Measurements from ENCODE around the gene MRPS22.
A peak's percentile ranks its signal among the peaks of the same experiment; 100 is the strongest.
"Not testable (repeated sequence)": the region's sequence is repeated elsewhere in the genome, so short reads cannot be mapped to it uniquely, and the experiment has no call there.

Gene MRPS22

DNA sequence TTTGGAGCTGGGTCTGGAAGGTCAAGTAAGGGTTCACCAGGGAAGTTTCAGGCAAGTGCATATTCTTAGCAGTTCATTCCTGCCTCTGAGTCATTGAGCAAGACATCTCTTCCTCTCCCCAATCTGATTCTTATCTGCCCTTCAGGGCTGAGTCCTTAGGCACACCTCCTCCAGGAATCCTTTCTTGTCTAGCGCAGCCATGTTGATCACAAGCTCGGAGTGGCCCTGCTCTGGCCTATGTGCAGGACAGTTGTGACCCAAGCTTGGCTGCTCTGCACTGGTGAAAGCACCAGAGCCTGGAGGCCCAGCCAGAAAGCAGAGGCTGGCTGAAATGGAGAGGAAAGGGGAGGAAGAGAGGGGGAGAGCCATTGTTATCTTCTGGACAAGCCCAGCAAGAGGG is 30.9 kb upstream of the MRPS22 start:
- no peak for DNase-seq

DNA sequence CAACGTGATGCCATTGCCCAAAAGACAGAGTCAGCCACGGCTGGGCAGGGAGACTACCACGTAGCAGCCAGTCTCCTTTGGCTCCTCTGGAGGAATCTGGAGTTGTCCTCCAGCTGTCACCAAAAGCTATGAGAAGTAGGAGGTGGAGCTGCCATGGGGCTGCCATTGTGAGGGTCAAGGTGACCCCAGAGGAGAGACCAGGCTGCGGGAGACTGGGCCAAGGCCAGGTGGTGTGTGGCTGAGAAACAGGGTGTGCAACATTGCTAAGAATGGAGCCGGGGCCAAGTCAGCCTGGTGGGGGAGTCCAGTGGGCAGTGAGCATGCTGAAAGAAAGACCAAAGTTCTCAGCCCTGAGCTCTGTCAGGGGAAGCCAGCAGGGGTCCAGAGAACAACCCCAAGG is 29.9 kb upstream of the MRPS22 start:
- DNase-seq = no peak

DNA sequence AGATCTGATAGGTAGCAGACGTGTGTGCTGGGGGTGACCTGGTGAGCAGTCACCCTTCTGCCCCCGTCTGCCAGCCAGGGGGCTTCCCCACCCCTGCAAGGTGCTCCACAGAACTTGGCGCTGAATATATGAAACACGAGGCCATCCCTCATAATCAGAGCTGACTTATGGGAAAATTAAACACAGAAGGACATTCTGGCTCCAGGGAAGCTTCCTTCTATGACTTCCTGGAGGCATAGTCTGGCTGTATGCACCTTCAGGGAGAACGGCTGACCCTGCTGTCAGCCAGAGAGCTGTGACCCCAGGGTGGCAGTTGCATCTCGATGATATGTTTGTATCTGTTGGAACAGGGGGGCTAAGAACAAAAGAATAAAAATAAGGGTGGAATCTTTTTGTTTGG is 26.6 kb upstream of the MRPS22 start:
- DNase-seq = no peak

DNA sequence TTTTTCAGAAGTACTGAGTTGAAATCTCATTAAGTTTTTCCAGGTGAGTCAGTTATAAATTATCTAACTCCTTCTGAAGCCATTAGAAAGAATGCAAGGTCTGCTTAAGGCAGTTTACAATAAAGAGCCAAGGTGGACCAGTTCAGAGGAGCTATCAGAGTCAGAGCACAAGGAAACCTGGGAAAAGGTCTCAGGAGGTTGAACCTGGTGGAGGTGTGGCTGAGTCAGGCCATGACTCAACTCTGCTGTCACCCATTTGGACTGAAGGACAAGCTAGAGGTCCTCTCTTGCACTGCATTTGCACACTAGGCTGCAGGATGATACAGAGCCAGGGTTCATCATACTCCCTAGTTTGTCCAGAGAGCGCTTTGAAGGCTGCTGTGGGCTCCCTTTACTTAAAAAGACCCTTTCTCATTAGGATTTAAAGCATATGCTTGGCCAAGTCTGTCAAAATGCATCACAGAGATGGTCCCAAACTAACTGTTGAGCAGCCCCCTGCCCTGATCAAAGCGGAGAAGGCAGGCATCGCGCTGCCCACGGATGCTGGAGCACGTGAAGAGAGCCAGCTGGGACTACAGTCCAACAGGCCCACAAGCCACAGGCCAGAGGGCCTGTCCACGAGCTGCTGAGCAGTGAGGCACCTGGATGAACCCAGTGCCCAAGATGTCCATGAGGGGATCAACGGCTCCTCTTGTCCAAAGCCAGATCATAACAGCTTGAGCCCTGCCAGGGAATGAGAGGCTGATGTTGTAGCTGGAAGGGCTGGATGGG is 26.0 kb upstream of the MRPS22 start:
- no peak for DNase-seq

DNA sequence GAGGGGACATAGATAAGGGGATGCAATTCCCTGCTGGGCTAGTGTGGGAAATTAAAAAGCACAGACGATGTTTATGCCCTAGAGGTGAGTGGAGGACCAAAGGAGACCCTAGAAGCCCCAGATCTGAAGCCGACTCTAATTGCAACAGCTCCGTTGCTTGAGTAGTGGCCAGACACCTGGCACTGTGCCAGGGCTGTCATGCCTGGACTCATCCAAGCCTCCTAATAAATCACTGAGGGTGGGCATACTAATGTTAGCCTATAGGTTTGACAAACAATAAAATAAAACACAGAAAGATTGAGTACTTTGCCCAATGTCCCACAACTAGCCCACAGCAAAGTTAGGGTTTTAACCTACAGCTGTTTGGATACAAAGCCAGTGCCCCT is 25.4 kb upstream of the MRPS22 start:
- DNase-seq = peak; percentile 66

DNA sequence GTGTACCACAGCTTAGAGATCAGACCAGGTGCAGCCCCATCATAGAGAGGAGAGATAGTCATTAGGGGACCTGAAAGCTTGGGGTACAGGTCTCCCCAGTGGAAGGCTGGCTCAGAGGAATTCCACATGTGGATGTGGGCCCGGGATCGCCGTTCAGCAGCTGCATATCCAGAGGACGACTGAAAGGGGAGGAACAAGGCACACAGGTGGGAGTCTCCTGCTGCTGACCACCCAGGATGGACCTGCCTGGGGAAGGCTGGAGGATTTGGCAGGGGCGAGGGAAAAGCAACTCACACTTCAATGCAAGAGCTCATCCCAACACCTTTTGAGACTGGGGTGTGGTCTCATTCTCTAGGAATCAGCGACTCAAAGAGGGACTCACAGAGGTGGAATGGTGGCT is 25.0 kb upstream of the MRPS22 start:
- no peak for DNase-seq

DNA sequence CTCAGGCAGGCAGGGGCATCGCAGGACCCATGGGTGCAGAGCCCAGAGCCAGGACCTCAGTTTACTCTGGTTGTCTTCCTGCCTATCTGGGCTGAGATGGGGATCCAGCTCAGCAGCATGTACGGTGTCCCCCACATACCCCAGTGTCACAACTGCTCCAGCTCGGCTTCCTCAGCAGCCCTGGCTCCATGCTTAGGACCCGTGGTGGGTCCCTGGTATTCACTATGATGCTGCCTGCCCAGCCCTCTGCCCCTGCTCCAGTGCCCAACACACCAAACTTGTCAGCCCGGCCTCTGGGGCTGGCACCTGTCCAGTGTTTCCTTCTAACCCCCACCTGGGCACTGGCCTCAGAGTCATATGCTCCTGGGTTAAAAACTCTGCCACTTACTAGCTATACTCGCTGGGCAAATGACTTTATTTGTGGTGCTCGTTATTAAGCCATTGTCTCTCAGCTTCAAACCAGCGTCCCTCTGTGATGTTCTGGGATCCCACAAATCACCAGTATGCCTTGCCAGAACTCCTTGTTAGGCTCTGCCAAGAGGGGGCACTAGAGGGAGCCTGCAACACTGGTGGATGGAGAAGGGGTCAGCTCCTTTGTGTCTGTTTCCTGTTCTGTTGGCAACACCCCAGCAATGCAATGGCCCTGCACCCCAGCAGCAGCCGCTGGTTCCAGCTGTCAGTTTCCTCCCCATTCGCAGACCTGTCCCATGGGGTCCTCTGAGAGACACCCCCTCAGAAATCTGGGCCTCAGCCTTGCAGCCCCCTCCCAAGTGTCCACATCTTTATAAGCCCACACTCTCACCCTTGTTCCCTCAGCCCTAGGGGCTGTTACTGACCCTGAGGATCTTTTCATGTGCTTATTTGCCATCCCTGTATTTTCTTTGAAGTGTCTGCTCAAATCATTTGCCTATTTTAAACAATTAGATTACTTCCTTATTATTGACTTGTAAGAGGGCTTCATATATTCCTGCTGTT is 24.1 kb upstream of the MRPS22 start:
- DNase-seq = peak; percentile 34

DNA sequence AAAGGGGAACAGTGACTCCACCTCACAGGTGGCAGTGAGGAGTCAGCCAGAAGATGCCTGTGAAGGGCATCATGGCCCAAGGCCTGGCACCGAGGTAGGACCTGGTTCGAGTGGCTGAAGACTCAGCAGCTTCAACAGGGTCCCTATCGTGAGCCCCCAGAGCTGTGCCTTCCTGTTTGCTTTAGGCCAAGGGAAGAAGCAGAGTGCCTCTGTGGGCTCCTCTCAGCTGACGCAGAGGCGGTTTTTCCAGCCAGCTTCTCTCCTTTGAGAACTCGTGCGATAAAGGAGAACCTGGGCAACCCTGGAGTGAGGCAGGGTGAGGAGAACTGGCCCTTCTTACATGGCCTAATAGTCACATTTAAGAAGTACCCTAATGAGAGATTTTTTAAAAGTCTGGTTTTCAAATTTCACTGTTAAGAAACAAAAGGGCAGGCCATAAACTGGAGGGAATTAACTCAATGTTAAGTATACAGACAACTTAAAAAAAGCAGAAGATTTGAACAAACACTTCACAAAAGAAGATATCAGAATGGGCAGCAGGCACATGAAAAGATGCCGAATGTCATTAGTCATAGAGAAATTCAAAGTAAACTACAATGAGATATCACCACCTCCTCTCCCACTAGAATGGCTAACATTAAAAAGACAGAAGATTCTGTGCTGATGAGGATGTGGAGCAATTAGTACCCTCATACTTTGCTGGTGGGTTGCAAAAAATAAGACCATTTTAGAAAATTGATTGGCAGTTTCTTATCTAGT is 23.1 kb upstream of the MRPS22 start:
- DNase-seq = no peak

DNA sequence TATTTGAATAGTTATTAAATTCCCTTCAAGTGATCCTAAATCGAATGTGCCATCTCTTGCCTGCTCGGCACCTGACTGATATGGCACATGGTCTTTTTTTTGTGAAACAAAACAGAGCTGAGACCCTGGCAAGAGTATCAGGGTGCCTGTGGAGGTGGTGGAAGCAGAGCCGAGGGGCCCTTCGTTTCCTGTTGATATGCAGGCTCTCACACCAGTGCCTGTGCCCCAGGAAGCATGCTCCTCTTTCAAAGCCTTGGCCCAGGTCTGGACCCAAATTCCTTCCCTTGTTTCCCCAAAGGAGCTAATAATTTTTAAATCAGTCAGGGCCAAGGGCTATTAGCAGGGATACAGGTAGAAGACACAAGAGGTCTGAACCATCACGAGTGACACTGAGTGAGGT is 21.5 kb upstream of the MRPS22 start:
- DNase-seq = no peak

DNA sequence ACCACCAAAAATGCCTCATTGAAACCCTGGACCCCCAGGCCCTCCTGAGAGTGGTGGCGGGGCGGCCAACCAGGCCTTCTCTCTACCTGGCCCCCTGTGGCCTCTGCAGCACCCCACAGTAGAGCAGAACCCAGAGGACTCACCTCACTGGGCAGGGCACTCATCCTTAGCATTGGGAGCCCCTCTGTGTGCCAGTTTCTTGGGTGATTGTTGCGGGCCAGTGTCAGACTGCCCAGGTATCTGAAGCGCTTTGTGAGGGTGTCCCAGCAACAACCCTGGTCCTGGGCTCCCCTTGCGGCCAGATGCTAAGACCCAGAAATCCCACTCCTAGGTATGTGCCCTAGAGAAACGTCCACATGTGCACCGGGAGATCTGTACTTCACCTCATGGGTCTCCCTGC is 20.7 kb upstream of the MRPS22 start:
- DNase-seq = no peak

DNA sequence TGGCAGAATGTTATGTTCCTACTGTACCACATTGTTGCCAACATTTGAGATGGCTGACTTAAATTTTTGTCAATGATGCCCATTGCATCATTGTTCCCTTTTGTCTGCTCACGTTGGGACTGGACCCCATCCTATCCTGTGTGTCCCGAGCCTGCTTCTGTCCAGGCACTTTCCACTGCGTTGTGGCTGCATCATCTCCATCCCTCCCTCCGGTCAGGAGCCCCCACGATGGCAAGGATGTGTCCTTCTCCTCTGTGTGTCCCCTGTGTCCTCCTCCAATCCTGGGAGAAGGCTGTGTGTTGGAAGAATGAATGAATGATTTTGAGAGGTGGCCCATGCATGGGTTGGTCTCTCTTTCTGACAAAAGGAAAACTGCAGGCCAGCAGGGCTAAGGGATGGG is 19.4 kb upstream of the MRPS22 start:
- DNase-seq = no peak

DNA sequence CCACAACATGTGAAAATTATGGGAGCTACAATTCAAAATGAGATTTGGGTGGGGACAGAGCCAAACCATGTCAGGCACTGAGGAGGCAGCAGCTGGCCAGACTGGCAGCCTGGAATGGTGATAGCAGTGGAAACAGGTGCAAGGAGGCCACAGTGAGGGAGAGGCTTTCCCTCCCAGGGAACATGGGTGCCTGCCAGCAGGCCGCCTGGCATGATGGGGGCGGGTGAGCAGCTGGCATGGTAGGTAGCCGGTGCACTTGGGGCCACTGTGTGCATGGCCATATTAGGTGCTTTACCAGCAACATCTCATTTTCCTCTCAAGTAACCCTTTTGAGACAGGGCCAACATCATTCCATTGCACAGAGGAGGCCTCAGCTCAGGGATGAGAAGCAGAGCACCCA is 18.3 kb upstream of the MRPS22 start:
- no peak for DNase-seq

DNA sequence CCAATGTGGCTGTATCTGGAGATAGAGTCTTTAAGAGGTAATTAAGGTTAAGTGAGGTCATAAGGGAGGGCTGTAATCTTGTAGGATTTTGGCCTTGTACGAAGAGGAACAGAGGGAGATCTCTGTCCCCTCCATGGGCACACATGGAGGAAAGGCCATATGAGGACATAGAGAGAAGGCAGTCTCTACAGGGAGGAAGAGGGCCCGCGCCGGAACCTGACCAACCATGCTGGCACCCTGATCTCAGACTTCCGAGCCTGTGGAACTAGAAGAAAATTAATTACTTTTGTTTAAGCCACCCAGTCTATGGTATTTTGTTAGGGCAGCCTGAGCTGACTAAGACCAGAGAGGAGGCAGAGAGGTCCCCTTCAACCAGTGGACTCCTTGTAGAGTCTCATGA is 17.7 kb upstream of the MRPS22 start:
- no peak for DNase-seq

DNA sequence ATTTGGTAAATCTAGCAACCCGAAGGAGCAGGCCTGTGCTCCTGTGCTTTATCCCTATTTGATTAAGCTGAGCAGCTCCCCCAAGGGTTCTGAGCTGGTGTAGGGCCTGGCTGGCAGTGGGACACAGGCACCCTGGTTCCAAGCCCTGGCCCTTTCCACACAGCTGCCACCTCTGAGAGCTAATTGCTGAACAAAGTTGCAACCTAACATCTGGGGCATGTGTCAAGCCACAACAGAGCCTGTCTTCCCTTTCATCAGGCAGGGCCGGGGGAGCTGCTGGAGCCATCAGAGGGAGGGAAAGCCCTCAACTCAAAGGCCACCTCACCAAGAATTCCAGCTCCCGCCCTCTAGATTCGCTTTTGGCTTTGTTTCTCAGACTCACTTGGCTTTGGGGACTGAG is 17.1 kb upstream of the MRPS22 start:
- DNase-seq = no peak

DNA sequence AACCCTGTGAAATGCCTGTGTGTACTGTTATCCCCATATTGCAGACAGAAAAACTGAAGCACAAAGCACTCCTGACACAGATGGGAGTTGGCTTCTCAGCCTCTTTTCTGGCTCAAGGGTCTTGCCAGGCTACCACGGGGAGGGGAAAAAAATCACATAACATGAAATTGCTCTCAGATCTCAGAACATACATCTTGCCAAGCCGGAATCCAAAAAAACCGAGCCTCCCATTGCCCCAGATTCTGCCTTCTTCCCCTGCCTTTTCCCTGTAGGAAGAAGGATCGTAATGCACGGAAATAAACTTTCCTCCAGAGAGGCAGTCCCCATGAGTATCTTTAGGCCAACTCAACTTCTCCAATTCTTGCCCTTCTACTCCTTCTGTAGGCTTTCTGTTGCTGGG is 16.6 kb upstream of the MRPS22 start:
- no peak for DNase-seq

DNA sequence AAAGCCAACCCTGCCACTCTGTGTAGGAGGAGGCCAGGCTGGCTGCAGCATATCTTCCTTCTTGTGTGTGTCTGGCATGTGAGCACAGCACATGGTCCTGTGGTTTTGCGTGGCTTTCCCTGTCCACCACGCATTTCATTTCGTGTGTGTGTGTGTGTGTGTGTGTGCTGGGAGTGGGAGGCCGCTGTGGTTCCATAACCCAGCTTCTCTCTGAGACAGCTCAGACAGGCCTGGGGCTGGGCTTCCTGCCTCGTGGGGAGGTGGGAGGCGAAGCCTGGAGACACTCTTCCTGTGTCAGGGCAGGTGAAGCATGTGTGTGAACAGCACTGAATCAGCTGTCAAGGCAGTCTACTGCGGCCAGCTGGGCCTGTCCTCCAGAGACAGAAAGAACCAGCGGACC is 16.0 kb upstream of the MRPS22 start:
- DNase-seq = no peak

DNA sequence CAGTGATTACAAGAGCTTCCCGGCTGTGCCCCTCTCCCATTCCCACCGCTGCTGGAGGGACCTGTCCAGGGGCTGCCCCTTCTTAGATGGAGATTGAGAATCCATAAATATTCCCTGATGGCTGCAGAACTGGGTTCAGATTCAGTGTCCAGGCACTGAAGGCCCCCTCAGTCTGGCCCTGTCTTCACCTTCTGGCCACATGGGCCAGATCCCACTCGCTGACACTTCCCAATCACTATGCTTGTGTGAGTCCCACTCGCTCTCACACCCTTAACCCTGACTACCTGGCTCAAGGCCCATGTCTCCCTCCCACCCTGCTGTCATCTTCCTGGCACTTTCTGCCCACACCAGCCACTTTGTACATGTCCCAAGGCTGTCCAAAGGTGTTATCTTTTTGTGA is 15.5 kb upstream of the MRPS22 start:
- DNase-seq = no peak

DNA sequence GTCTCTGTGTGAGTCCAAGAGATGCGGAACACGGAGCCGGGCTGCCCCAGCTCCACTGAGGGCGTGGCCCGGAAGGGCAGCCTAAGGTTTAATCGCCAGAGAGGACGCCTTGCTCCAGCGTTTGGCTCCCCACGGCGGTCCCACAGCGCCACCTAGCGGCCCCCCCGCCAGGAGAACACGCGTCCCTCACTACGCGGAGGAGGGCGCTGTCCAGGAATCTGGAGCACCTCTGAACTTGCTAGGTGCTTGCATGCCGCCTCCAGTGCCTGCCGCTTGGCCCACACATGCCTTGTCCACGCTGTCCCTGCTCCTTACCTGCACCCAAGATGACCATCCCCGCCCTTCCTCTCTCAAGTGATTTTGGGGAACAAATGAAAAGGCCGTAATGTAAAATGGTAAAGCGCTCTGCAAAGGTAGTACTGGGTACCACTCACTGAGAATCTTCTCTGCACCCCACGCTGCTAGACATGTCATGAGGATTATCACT is 14.4 kb upstream of the MRPS22 start:
- peak; percentile 87 for DNase-seq

DNA sequence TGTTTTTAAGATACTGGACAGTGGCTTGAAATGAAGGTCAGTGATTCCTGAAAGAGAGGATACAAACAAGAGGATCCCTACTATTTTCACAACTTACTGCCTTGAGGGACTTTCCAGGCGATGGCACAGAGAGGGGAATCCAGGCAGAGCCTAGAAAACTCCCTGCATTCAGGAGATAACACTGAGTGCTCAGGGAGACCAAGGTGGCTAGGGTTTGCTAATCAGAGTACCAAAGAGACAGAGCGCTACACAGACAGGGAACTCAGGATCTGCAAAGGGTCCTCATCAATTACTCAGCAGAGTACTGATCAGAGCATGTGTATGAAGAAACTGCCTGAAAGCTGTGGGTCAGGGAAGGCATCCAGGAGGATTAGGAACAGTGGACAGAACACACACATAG is 11.7 kb upstream of the MRPS22 start:
- no peak for DNase-seq

DNA sequence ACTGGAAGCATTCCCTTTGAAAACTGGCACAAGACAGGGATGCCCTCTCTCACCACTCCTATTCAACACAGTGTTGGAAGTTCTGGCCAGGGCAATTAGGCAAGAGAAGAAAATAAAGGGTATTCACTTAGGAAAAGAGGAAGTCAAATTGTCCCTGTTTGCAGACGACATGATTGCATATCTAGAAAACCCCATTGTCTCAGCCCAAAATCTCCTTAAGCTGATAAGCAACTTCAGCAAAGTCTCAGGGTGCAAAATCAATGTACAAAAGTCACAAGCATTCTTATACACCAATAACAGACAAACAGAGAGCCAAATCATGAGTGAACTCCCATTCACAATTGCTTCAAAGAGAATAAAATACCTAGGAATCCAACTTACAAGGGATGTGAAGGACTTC is 9.1 kb upstream of the MRPS22 start:
- not testable (repeated sequence) for DNase-seq

DNA sequence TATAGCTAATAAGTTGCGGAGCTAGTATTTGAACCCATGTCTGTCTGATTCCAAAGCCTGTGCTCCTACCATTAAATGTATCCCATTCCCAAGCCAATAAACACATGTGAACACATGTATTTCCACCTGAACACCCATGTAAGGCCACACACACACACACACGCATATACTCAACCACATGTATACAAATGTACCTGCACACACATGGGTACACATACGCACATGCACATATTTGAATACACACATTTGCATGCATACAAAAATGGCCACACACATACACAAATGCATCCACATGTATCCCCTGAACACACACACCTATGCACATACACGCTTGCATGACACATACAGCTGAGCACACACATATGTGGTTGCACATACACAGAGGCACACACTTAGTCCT is 5.4 kb upstream of the MRPS22 start:
- DNase-seq = no peak

DNA sequence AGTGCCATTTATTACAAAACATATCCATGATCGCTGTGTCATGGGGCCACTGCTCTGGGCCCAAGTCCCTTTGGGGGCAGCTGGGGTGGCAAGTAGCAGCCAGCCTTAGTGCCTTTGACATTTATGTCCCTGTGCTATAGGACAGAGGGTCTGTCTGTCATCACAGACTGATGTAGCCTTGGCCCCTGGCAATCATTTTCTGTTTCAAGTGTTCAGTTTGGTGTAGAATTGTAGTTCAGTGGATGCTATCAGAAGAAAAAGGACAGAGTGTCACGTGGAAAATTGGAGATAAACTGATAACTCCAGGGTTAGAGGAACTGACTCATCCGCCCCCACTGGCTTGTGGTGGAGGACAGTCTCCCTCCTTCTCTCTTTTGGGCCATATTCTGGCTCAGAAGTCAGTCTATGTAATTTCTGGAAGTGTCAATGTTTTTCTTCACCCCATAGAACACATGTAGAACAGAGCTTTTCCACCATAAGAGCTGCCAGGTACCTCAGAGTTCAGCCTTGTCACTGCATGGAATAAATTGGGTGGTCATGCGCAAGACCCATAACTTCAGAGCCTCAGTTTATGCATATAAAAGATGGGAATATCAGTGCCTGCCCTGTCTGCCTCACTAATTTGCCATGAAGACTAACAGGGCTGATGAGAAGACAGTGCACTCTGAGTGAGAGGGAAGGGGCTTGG is 4.5 kb upstream of the MRPS22 start:
- no peak for DNase-seq

DNA sequence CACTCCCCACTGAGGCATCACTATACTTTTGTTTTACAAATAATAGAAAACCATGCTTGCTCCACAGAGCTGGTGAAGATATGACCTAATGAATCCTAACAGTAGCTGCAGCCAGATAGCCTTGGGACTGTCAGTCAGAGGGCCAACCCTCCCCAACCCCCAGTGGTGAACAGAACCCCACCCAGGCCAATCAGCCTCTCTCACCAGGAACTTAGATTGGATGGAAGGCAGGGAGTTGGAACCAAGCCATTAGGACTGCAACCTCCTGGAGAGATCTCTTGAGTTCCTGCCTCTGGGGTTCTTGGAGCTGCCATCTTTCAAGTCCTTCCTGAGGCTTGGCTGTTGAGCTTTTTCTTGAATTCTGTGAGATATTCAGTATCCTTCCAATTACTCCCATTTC is 3.0 kb upstream of the MRPS22 start:
- no peak for DNase-seq

Data from NCI-H146 (cell line).